ELF-1 (cell line): Measurements from ENCODE around the gene E2F8.

Experiments
- DNase-seq: peaks from one replicate; pipeline ENCODE4 v3.0.0-alpha.2; 2016; ENCODE audit warnings: low read depth, low spot score

The E2F8 gene

GRCh38 chr11:19220903-19221724, 19.6 kb downstream of the E2F8 start:
- DNase-seq = no peak

GRCh38 chr11:19218786-19219460, 21.8 kb downstream of the E2F8 start:
- DNase-seq = no peak

DNA sequence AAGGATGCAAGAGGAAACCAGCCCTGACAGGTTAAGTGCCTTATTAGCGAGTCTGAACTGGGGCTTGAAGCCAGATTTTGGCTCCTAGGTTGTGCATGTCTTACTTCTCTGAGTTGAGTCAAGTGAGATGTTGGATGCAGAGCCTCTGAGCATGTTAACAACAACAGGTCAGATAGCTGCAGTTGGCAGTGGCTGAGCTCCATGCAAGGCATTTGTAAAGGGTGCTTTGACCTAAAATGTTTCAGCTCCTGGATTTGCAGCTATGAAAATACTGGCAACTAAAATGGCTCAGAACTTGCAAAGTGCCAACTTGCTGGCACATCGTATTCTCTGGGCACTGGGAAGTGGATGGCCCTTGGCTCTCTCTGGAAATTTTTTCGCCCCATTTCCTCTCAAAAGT, 22.5 kb downstream of the E2F8 start:
- DNase-seq = no peak

DNA sequence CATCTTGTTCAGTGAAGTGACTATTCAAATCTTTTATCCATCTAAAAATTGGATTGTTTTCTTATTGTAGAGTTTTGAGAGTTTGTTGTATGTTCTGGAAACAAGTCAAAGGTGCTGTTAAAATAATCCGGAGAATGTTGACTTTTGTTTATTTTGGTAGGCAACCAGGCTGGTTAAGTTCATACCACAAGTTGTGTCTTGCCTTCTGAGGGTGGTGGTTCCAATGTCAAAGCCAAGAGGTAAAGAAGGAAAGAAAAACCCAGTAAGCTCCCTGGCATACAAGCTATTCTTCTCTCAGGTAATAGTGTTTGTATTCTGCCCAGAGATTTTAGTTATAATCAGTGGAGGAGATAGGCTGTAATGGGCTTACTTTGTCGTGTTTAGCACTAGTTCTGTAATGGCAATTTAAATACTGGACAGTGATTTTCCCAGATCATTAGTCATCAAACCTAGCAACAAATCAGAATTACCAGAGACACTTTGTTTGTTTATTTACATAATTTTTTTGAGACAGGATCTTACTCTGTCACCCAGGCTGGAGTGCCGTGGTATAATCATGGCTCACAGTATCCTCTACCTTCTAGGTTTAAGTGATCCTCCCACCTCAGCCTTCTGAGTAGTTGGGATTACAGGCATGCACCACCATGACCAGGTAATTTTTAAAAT, 23.9 kb downstream of the E2F8 start:
- DNase-seq = no peak

DNA sequence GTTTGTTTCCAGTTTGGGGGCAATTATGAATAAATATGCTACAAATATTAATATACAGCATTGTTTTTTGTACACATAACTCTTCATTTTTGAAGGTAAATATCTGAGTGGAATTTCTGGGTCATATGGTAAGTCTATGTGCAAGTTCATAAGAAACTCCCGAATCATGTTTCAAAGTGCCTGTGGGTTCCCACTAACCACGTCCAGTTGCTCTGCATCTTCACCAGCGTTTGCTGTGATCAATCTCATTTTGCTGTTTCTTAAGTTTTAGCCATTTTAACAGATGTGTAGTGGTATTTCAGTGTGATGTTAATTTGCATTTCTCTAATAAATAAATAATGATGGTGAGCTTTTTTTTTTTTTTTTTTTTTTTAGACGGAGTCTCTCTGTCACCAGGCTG, 24.7 kb downstream of the E2F8 start:
- DNase-seq = no peak

DNA sequence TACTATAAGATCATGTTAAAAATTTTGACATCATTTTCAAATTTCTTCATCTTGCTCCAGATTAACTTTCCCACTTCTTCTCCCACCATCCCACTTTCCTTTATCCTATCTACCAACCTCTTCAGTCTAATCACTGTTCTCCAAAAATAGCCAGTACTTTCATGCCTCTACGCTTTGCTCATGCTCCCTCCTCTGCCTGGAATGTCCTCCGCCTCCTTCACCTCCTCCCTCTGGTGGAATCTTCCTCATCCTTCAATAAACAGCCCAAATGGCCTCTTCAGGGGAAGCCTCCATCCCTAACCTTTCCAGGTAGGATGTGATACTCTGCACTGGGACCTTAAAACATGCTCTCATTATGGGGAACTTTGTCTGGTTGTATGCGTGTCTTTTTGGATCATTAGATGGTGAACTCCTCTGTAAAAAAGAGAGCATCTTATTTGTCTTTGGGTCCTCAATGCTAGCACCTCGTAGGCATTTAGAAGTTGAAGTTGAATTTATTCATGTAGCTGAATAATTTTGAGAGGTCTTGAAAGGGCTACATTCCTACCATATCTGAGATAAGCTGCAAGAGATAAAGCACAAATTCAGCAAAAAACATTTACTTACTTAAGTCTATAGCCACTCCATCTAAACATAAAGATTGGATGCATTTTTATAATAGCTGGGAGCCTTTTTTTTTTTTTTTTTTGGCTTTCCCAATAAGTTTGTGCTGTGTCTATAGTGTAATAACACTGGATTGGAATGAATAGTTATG, 31.0 kb downstream of the E2F8 start:
- no peak for DNase-seq

DNA sequence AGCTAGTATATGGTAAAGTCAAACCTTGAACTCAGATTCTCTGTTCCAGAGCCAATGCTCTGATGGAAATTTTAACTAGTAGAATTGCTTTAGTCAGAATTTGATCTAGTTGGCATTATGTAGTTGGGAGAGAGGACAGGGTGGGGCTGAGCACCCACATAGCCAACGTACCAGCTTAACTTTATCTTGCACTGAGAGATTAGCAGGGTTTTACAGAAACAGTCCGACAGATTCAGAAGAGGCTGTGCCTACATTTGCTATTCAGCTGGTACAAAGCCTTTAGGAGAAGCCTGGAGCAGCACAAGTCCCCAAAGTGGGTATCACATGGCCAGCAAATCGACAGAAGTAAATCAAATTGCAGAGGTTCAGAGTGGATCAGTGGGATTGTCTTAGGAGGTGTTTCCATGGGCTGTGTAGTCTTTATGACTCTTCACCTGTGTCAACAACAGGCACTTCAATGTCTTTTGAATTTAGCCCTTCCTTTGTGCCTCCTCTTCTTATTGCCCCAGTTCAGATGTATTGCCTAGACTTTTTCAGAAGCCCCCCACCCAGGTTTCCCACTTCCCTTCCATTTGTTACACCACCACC, 31.7 kb downstream of the E2F8 start:
- no peak for DNase-seq

GRCh38 chr11:19208181-19208580, 32.6 kb downstream of the E2F8 start:
- DNase-seq = no peak

GRCh38 chr11:19204836-19205235, 35.9 kb downstream of the E2F8 start:
- no peak for DNase-seq

GRCh38 chr11:19201737-19202605, 38.8 kb downstream of the E2F8 start, which contains the start of gene CSRP3:
TSS of gene CSRP3 (minus strand) at chr11:19201983. CDS start at chr11:19192448, 9,535 bp downstream.
- no peak for DNase-seq

GRCh38 chr11:19200410-19201201, 40.1 kb downstream of the E2F8 start:
- no peak for DNase-seq

DNA sequence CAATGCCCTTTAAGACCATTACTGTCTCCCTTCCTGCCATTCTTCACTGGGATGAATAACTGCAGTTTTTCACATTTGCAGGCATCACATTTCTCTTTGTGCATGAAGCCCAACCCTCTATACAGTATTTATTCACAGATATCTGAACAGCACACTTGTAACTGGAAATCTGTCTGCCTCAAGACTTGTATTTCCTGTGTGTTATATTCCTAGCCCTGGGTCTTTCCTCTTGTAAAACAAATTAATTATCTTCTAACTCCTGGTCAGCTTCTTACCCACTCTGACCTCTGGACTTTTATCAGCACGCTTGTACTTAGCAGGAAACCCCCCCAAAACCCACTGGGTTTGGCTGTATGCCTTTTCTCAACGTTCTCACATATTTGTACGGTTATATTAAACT, 41.0 kb downstream of the E2F8 start:
- no peak for DNase-seq

- DNase-seq = no peak
Measured at GRCh38 chr11:19199048-19199447, 41.7 kb downstream of the E2F8 start.

DNA sequence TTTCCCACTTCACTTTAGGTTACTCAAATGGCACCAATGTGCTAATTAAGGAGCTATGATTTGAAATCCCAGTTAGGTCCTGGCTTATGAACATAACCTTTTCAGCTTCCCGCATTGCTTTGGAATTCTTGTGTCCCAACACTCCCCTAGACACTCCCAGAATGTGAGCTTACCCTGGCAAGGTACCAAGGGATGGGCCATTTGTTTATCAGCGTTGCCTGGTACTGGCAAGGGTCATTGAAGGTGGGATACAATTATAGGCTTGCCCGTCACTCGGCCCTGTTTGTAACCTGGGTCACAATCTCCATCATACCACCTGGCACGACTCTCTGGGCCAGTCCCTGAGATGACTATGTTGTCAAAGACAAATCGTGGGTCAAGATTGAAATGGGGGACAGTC, 44.3 kb downstream of the E2F8 start:
- no peak for DNase-seq

- no peak for DNase-seq
Measured at GRCh38 chr11:19194620-19195308, 46.0 kb downstream of the E2F8 start.

GRCh38 chr11:19193916-19194315, 46.8 kb downstream of the E2F8 start:
- DNase-seq = no peak

DNA sequence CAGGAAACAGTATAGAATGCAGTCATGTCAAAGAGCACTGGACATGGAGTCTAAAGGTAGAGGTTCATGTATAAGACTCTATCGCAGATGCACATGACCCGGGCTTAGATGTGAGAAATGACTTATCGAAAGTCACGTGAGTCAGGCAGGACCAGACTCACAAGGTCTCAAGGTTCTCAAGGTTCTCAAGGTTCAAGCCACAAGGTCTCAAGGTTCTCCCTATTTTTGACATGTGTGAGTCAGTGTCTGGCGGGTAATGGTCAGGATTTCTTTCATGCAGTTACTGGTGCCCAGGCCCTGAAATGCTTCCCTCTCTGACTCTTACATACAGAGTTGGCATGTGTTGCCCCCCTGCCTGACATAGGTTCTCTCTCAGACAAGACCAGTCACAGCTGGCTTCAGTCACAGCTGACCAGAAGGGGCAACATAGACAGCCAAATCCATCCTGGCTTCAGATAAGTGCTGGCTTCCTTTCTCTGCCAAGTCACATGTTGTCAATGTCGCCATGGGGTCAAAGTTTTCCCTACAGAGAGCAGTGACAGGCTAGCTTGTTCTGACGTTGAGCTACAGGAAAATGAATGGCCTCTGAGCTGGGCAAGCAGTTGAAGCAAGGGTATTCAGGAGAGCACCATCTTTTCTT, 49.1 kb downstream of the E2F8 start:
- DNase-seq = no peak

DNA sequence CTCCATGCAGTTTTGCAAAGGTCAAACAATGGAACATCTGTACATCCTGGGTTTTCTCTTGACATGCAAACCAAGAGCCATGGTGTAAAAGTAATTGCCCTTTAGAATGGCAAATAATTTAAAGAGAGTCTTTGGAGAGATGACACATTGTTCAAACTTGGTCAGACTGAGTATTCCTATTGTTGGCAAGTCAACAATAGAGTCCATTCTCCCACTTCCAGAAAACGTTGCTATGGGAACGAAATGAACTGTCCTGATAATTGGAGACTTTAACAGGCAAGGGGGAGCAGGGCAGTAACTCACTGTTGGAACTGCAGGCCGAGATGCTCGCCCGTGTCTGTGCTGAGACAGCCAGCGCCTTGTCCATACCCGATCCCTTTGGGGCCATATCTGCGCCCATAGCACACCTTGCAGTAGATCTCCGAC, 52.9 kb downstream of the E2F8 start:
- no peak for DNase-seq
